Tibial nerve (tissue), 4 donors: ENCODE data around the gene DDIT4L. TPM values are rescaled to one million over a fixed set of nuclear protein-coding genes. Genes with fewer than 3 reads are reported as not detected.

ENCODE experiments used
- DNase-seq, 2 donors: peaks; one replicate each; pipeline ENCODE4 v3.0.0-alpha.2; 2019; ENCODE audit warnings: low spot score in 2 of 2
- H3K27ac ChIP-seq, 4 donors: fragments of 200-600 bp; sonication (generic) in 3 of 4; one replicate each; pipeline ENCODE4 v1.5.1; 2017 to 2019; ENCODE audit warnings: mild to moderate bottlenecking in 1 of 4
- H3K27me3 ChIP-seq, 2 donors: fragments of 200-600 bp; sonication (generic) in 1 of 2; one replicate each; pipeline versions ENCODE4 v1.5.1 to v1.6.0; 2017 to 2019
- H3K36me3 ChIP-seq, 3 donors: fragments of 200-600 bp; sonication (generic); one replicate each; pipeline ENCODE4 v1.5.1; 2018 to 2019
- H3K4me1 ChIP-seq, 4 donors: fragments of 200-600 bp; sonication (generic) in 3 of 4; one replicate each; pipeline ENCODE4 v1.5.1; 2017 to 2019
- H3K4me3 ChIP-seq, 4 donors: fragments of 200-600 bp; sonication (generic) in 3 of 4; one replicate each; pipeline ENCODE4 v1.5.1; 2017 to 2019; ENCODE audit warnings: mild to moderate bottlenecking in 1 of 4, moderate library complexity in 1 of 4
- H3K9me3 ChIP-seq, 4 donors: fragments of 200-600 bp; sonication (generic) in 3 of 4; one replicate each; pipeline ENCODE4 v1.5.1; 2017 to 2019
- CTCF ChIP-seq, 5 experiments: fragments of 200-600 bp in 3 of 5; fragments of 450-650 bp in 2 of 5; sonication (generic) in 3 of 5; IDR thresholded peaks; one replicate each; pipeline ENCODE4 v1.5.1; 2016 to 2019; ENCODE audit warnings: antibody characterized with exemption in 5 of 5, mild to moderate bottlenecking in 3 of 5, moderate library complexity in 2 of 5
- EP300 ChIP-seq, 2 donors: sonication (generic); formaldehyde crosslinking; IDR thresholded peaks; one replicate each; pipeline ENCODE4 v1.6.1; 2017; ENCODE audit warnings: antibody characterized with exemption in 2 of 2, mild to moderate bottlenecking in 1 of 2
- POLR2A ChIP-seq, 2 donors: fragments of 450-650 bp; IDR thresholded peaks; one replicate each; pipeline ENCODE4 v1.6.1; 2017; ENCODE audit warnings: antibody characterized with exemption in 2 of 2, mild to moderate bottlenecking in 2 of 2, moderate library complexity in 2 of 2
- WGBS, 2 donors: methylation state at CpG; one replicate each; pipeline ENCODE4 v1.1.5; 2018; 5-methylcytosine and 5-hydroxymethylcytosine counted together
- total RNA-seq, 4 donors: library from RNA; depleted of rRNA; stranded (reverse); fragments of >200 nt; gene quantifications; one replicate each; pipeline ENCODE4 v1.1.0, GENCODE V29; 2016

DDIT4L gene
- total RNA-seq, 4 donors from 2014 or later: 2.7 to 6.3 (median 3.8) TPM

GRCh38 chr4:100175858-100176257, 14.4 kb downstream of the DDIT4L start:
- no peaks in the 10 kb centered on the region for H3K36me3 ChIP-seq
- TF ChIP-seq POLR2A (IDR thresholded peaks at IDR 0.05) (no peak), CTCF (IDR thresholded peaks at IDR 0.05) (no peak), EP300 (IDR thresholded peaks at IDR 0.05) (no peak)
- no peaks in the 10 kb centered on the region for H3K27me3 ChIP-seq
- no peaks in the 10 kb centered on the region for H3K9me3 ChIP-seq
- DNase-seq: no peak
- H3K27ac ChIP-seq: no peak overlapping the region
- H3K4me1 ChIP-seq: no peaks in the 10 kb centered on the region
- H3K4me3 ChIP-seq: no peak overlapping the region
- 96 to 97% methylated on average over 2 of the region's 2 CpGs for WGBS, 2 donors

- no peaks in the 10 kb centered on the region for H3K36me3 ChIP-seq
- H3K27ac ChIP-seq: no peak overlapping the region
- no peaks in the 10 kb centered on the region for H3K9me3 ChIP-seq
- no peaks in the 10 kb centered on the region for H3K27me3 ChIP-seq
- TF ChIP-seq CTCF (IDR thresholded peaks at IDR 0.05) (no peak), EP300 (IDR thresholded peaks at IDR 0.05) (no peak), POLR2A (IDR thresholded peaks at IDR 0.05) (no peak)
- 73 to 77% methylated on average over 3 of the region's 3 CpGs for WGBS, 2 donors
- no peak overlapping the region for H3K4me3 ChIP-seq
- DNase-seq: no peak
- no peaks in the 10 kb centered on the region for H3K4me1 ChIP-seq
These were observed 15.3 kb downstream of the DDIT4L start for GRCh38 chr4:100174985-100175383.

- no peaks in the 10 kb centered on the region for H3K9me3 ChIP-seq
- no peaks in the 10 kb centered on the region for H3K36me3 ChIP-seq
- no peaks in the 10 kb centered on the region for H3K27me3 ChIP-seq
- no peak for TF ChIP-seq EP300 (IDR thresholded peaks at IDR 0.05)
- 72 to 81% methylated on average over 3 of the region's 3 CpGs for WGBS, 2 donors
- DNase-seq: no peak
- peaks cover 0 to 12% (median 4%) of the 10 kb centered on the region in 4 donors for H3K4me1 ChIP-seq
- no peak overlapping the region for H3K4me3 ChIP-seq
- H3K27ac ChIP-seq: no peak overlapping the region
These were observed 19.3 kb downstream of the DDIT4L start for GRCh38 chr4:100170986-100171385.

- Histone ChIP-seq H3K4me1 (peaks cover 0 to 12% (median 4%) of the 10 kb centered on the region in 4 donors), H3K9me3 (no peaks in the 10 kb centered on the region), H3K4me3 (no peak overlapping the region), H3K36me3 (no peaks in the 10 kb centered on the region), H3K27ac (no peak overlapping the region), H3K27me3 (no peaks in the 10 kb centered on the region)
- DNase-seq: no peak
- WGBS, 2 donors: 60 to 62% methylated on average over 4 of the region's 4 CpGs
- no peak for TF ChIP-seq POLR2A (IDR thresholded peaks at IDR 0.05)
- no peak for TF ChIP-seq EP300 (IDR thresholded peaks at IDR 0.05)
- no peak for TF ChIP-seq CTCF (IDR thresholded peaks at IDR 0.05)
These were observed 20.5 kb downstream of the DDIT4L start for GRCh38 chr4:100169491-100170485.

- Histone ChIP-seq H3K36me3 (no peaks in the 10 kb centered on the region), H3K9me3 (no peaks in the 10 kb centered on the region), H3K27me3 (no peaks in the 10 kb centered on the region), H3K27ac (peak overlapping the region in 1 of 4 donors; percentile 40), H3K4me3 (no peak overlapping the region), H3K4me1 (peaks cover 0 to 12% (median 4%) of the 10 kb centered on the region in 4 donors)
- no peak for DNase-seq
- 23 to 25% methylated on average over 5 of the region's 5 CpGs for WGBS, 2 donors
- TF ChIP-seq POLR2A (IDR thresholded peaks at IDR 0.05) (no peak), CTCF (IDR thresholded peaks at IDR 0.05) (no peak), EP300 (IDR thresholded peaks at IDR 0.05) (no peak)
These were observed 21.7 kb downstream of the DDIT4L start for GRCh38 chr4:100168521-100168920.
